Brain pericyte (primary cell): ENCODE data around the gene CENPU.
"Not testable (repeated sequence)": the region's sequence is repeated elsewhere in the genome, so short reads cannot be mapped to it uniquely, and the experiment has no call there.

ENCODE experiments used
- DNase-seq: peaks from one replicate; pipeline ENCODE4 v3.0.0-alpha.2; 2012; ENCODE audit warnings: low read depth, low spot score

Gene CENPU

DNA sequence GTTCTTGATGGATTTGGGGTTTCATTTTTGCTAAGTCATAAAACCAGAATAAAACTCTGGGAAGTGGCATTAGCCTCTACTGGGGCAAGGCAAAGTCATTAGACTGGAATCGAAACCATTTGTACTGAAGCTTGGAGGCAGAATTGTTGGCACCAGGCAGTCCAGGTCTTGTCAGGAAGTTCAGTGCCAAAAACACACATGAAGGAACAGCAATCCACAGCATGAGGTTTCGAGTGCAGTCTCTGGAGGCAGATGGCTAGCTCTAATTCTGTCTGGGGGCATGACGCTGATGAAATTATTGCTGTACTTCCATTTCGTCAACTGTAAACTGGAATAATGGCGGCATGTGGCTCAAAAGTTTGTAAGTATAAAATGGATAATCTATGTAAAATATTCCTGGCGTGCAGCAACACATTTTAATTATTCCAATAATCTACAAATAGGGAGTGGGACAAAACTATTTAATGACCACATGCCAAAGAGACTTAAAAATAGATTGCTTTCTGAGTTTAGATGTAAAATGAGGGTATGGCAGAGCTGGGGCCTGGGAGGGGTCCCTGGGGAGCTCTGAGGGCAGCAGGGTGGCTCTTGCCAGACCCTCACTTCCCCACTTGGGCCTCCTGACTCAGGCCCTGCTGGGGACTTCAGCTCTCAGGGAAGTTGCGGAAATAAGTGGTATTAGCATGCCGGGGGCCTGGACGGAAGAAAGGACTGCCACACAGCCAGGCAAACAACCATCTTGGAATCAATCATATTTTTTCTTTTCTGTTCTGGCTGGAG lies 18.8 kb upstream of the CENPU start:
- DNase-seq: no peak

DNA sequence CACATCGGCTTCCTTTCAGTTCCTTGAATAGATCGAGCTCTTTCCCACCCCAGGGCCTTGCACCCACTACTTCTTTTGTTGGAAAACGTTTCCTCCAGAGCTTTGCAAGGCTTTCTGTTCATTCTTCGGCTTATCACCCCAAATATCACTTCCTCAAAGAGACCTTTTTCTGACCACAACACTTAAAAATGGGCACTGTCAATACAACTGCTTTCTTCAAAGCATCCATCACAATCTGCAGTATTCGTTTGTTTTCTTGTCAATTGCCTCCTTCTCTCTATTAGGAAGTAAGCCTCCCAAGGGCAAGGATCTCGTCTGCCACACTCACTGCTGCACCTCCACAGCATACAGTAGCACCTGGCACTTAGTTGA lies 17.7 kb upstream of the CENPU start:
- no peak for DNase-seq

DNA sequence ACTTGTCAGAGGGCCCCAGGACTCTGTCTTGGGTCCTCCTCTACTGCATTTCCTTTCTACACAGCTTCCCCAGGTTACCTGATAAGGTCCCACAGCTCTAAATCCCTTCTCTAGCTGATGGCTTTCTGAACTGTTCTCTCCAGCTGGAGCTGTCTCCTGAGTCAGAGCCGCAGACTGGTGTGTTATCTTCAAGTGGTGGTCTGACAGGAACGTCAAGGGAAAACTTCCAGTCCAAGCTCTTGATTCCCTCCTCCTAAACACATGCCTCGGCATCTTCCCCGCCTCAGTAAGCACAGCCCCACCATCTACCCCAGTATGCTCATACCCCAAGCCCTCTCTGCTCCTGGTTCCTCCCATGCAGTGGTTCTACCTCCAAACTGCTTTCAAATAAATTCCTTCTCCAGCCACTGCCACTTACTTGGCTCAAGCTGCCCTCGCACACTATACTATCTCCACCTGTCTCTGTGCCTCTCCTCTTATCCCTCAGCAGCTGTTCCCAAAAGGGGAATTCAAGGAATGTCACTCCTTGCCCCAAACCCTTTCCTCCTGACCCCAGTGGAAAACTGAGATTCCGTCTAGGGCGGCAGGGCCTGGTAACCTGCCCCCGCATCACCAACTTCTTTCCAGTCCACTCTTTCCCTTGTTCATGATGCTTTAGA lies 17.2 kb upstream of the CENPU start:
- DNase-seq: no peak

DNA sequence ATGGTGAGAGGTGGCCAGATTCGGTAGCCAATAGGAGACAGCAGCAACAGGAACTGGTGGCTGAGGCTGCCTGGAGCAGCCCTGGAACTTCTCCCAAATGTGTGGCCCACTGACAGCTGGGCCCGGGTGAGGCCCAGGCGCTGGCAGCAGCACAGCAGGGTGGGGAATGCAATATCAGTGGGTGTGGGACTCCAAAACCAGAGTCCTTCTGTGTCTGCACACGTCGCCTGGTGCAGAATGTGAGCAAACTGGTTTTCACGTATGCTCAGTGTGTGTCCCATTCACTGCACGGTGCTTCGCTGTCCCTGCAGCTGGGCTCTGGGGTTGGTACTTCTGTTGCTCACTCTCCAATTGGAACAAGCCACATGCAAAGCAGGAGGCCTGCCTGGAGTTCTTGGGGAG lies 14.4 kb upstream of the CENPU start:
- DNase-seq: no peak

DNA sequence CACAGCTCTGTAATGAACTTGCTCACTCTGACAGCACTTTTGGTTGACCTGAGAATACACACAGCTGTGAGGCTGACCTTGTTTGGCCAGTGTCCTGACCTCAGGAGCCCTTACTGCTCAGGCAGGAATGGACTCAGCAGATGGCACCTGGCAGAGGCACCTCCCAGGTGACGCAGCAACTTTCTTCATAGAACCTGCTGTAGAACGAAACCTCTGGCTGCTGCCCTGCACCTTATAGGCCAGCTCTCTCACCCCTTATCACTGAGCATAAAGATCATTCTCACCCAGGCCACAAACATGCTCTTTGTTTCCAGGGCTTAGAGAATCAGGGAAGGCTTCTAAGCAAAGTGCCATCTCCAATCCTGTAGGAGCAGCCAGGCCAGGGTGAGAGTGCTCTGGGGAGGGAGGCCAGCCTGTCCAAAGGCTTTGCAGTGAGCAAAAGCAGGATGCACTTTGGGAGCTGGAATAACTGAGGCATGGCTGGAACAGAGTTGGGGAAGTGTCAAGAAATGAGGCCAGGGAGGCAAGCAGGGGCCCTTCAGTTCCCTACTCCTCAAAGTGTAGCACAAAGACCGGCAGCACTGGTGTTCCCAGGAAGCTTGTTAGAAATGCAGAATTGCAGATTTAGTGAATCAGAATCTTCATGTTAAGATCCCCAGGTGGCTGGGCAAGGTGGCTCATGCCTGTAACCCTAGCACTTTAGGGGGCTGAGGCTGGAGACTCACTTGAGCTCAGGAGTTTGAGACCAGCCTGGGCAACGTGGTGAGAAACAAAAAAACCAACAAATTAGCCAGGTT lies 13.3 kb upstream of the CENPU start:
- no peak for DNase-seq

DNA sequence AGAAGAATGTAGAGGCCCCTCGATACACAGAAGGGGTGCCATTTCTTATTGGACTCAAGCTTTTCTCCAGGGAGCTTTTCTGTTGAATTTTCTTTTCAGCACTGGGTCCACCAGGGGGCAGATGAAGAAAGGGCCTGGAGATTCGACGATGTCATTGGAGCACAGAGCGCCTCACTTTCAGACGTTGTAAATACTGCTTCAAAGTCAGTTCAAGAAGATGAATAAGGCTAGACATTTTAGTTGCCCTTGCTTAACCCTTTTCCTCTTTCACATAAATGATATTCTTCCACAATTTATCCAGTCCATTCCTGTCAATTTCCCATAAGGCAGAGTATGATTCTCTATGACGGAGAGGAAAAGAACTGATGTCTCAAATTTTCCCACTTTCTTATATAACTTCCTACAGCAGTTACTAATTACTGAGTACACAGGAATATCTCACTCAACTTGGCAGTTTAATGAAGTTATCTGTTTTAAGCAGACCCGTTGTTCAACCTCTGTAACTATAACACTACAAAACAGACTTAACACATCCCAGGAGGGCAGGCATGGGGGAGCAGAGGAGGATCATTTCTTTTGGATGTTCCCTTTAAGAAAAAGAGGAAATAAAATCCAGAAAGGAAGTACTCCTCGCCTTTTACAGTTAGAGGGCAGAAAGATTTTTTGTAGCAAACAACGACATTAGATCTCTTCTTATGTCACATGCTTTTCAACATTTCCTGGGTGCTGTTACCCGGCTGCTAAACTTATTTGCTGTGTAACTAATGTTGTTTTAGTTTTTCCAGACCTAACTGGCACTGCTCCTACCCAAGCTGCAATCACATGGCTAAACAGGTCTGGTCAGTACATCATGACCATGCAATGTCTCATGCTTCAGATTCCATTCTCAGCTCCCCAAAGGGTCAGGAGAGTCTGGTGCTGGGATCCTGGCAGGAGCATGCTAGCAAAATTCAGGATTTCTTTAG lies 12.2 kb upstream of the CENPU start:
- peak; percentile 26 for DNase-seq

DNA sequence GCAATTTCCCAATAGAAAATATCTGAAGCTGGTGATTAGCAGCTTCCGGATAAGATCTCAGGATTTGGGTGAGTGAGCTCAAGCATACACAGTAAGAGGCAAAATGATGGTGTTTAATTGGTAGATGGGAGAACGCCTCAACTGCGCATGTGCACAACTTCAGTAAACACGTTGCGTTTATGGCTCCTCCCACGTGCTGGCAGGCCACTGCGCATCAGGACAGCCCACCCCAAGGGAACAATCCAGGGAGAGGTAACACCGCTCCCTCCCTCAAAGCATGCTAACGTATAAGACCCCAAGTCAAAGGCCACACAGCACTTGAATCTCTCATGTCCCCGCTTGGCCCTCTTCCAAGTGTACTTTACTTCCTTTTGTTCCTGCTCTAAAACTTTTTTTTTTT lies 10.3 kb upstream of the CENPU start:
- no peak for DNase-seq

DNA sequence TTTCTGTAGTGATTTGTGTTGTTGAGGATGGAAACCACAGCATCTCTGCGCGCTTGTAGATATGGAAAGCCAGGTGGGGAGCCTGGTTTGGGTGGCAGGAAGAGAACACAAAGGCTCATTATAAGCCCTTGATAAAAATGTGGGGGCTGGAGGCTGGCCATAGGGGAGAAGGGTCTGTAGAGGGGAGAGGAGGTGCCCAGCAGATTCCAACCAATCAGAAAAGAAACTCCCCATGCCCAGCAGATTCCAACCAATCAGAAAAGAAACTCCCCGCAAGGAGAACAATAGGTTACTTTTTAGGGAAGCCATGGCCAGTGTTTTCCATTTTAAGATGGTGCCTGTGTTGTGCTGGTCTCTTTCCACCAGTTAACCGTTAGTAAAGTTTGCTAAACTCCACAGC lies 9.8 kb upstream of the CENPU start:
- no peak for DNase-seq

DNA sequence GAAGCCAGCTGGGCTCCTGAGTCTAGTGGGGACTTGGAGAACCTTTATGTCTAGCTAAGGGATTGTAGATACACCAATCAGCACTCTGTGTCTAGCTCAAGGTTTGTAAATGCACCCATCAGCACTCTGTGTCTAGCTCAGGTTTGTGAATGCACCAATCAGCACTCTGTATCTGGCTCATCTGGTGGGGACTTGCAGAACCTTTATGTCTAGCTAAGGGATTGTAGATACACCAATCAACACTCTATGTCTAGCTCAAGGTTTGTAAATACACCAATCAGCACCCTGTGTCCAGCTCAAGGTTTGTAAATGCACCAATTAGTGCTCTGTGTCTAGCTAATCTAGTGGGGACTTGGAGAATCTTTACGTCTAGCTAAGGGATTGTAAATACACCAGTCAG lies 7.8 kb upstream of the CENPU start:
- DNase-seq: not testable (repeated sequence)

DNA sequence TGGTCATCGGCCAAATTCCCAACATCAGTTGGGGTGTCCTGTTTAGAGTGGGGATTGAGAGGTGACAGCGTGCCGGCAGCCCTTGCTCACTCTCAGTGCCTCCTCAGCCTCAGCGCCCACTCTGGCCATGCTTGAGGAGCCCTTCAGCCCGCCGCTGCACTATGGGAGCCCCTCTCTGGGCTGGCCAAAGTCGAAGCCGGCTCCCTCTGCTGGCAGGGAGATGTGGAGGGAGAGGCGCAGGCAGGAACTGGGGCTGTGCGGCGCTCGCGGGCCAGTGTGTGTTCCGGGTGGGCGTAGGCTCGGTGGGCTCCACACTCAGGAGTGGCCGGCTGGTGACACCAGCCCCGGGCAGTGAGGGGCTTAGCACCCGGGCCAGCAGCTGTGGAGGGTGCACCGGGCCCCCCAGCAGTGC lies 7.1 kb upstream of the CENPU start:
- DNase-seq: no peak

DNA sequence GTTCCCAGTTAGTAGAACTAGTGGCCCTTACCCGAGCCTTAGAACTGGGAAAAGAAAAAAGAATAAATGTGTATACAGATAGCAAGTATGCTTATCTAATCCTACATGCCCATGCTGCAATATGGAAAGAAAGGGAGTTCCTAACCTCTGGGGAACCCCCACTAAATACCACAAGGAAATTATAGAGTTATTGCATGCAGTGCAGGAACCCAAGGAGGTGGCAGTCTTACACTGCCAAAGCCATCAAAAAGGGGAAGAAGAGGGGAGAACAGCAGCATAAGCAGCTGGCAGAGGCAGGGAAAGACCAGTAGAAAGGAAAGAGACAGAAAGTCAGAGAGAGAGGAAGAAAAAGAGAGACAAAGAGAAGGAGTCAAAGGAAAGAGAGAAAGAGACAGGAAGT lies 5.7 kb upstream of the CENPU start:
- DNase-seq: not testable (repeated sequence)

DNA sequence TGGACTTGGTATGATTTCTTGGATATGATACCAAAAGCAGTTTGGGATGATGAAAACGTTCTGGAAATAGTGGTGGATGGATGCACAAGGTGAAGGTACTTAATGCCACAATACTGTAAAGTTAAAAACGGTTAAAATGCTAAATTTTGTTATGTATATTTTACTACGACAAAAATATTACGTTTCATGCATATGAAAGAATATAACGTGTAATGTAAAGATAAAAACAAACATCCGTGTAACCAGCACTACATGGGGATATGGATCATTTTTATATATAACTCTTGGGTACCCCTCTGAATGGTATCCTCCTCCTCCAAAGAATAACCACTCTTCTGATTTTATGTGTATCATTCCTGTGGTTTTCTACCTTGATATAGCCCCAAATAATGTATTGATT lies 862 bp upstream of the CENPU start:
- no peak for DNase-seq

DNA sequence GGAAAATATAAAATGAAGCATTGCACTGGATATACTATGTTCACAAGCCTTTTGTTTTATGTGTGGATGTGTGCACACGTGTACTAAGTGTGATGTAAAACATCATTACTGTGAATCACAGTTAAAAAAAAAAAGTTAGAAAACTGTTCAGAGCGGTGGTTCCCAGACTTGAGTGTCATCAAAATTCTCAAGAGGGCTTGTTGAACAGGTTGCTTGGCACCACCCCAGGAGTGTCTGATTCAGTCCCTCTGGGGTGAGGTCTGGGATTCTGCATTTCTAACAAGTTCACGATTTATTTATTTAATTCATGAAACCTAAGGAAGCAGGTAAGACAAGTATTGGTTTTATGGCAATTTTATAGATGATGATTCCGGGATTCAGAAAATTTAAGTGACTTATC lies 1.8 kb downstream of the CENPU start:
- DNase-seq: no peak

DNA sequence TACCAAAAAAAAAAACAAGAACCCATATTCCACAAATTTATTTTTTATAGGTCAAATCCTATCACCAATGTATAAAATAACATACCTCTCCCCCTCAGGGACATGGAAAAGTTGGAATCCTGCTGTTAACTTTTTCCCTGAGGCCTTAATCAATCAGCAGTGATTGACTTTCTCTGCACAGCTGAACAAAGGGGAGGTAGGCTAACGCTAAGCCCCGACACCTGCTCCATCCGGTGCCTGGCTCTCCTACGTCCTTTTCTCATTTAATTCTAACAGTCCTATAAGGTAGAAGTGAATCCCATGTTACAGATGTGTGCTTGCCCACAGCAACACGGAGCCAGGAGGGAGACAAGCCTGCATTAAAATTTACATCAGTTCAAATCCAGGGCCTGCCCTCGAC lies 2.8 kb downstream of the CENPU start:
- DNase-seq: no peak

DNA sequence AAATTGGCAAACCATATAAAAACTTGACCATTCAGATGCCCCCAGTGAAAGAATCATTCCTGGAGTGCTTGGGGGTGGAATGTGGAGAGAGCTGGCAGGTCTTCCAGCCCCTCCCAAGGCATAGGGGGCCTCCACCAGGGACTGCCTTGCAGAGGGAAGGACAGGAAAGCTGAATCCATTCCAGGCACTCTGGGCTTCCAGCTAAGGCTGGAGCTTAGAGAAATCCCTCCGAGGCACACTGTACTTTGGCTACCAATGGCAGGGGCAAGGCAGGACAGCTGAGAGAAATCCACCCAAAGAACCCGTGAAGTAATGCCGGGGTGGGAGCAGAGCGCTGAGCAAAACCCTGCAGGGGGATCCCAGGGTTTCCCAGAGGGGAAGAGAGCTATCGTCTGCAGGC lies 4.0 kb downstream of the CENPU start:
- DNase-seq: no peak

DNA sequence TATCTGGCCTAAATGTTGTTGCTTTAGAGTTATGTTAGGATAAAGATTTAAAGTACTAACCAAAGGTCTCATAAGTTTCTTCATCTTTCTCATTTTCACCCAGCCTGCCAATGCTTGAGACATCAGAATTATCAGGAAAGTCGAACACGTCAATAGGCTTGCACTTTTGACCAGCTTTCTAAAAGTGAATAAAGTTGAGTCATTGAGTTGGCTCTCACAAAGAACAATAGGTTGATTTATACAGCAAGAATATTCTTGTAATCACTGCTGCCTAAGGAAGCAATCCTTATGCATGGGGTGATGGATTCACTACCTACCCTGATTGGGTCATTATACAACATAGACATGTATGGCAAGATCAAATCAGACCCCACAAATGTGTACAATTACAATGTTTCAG lies 5.0 kb downstream of the CENPU start:
- DNase-seq: no peak

DNA sequence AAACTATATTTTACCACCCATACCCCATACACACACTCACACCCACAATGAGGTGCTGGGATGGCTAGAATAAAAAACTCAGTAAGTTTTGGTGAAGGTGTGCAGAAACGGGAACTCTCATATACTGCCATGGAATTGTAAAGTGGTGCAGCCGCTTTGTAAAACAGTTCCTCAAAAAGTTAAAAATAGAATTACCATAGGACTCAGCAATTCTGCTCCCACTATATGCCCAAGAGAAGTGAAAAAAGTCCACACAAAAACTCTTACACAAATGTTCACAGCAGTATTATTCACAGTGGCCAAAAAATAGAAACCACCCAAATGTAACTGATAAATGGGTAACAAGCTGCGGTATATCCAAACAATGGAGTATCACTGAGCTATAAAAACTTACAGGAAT lies 6.5 kb downstream of the CENPU start:
- no peak for DNase-seq

DNA sequence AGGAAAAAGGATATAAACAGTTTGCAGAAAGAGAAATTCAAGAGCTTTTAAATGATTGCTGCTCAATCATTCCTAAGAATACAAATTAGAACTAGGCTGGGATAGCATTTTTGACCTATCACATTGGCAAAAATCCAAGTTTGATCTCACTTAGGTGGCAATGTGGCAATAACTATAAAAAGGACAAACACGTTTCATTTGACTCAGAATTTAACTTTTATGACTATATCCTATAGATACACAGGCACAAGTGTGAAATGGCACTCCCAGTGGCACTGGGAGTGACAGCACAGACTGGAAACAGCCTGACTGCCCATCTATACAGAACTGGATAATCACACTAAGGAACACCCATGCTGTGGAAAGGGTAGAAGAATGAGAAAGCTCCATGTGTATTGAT lies 11.1 kb downstream of the CENPU start:
- no peak for DNase-seq

DNA sequence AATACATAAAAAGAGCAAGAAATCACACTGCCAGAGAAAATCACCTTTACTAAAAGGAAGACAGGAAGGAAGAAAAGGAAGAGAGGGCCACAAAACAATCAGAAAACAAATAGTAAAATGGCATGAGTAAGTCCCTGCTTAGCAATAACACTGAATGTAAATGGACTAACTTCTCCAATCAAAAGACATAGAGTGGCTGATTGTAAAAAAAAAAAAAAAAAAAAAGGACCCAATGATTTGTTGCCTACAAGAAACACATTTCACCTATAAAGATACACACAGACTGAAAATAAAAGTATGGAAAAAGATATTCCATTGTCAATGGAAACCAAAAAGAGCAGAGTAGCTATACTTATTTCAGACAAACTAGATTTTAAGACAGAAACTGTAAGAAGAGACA lies 12.6 kb downstream of the CENPU start:
- no peak for DNase-seq

DNA sequence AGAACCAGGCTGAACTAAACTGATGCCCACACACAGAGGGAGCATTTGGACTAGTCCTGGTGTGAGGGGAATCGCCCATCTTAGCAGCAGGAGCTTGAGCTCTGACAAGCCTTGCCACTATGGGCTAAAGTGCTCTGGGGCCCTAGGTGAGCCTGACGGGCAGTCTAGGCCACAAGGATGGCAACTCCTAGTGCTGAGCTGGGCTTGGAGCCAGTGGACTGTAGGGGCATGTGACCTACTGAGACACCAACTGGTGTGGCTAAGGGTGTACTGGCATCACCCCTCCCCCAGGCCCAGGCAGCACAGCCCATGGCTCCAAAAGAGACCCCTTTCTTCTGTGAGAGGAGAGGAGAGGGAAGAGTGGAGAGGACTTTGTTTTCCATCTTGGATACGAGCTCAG lies 14.5 kb downstream of the CENPU start:
- no peak for DNase-seq

DNA sequence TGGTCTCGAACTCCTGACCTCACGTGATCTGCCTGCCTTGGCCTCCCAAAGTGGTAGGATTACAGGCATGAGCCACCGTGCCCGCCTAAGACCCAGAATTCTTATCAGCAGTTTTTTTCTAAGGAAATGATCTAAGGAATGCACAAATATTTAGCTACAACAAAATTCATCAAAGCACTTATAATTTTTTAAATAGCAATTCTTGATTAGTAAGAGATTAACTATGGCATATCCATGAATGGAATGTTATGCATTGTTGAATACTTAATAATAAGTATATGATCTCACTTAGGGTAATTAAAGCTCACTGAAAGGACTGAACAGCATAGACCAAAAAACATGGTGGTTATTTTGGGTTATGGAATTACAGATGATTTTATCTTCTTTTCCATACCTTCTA lies 18.4 kb downstream of the CENPU start:
- DNase-seq: no peak

DNA sequence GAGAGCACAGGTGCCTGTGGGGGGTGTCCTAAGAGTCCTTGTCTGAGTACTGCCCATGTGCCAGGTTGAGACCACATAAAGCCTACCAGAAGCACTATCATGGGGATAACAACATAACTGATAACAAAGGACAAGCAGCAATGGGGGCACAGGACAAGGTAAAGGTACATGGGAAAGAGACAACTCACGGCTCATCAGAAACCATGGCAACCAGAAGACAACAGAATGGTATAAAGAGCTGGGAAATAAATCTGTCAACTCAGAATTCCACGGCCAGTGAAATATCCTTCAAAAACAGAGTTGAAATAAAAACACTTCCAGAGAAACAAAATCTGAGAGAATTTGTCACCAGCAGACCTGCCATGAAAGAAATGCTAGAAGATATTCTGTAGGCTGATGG lies 20.0 kb downstream of the CENPU start:
- no peak for DNase-seq
